GM12878 (cell line): ENCODE measurements around the gene CTIF. TPM values are rescaled to one million over a fixed set of nuclear protein-coding genes. Genes with fewer than 3 reads are reported as not detected.

Experiments
- ATAC-seq: fragments of 200-7000 bp; cut with Tn5 transposase; 3 replicates; pipeline ENCODE4 v1.9.1; 2020; ENCODE audit warnings: mild to moderate bottlenecking, moderate library complexity
- BruUV-seq: library from RNA; stranded (reverse); fragments of 400-500 nt; replicated peaks from 2 replicates; lab custom pipeline; 2021; lab: Mats Ljungman, UMichigan
- CTCF ChIA-PET: fragments of 300-600 bp; sonication (Branson Sonifier 250); formaldehyde crosslinking; extraction: SDS; loops from one replicate; lab custom pipeline; 2021; ENCODE audit warnings: inconsistent platforms; lab: Yijun Ruan, JAX
- POLR2A ChIA-PET: fragments of 350-600 bp; formaldehyde crosslinking; extraction: SDS; loops from one replicate; lab custom pipeline; 2021; ENCODE audit warnings: inconsistent platforms; lab: Charles Lee
- RAD21 ChIA-PET: fragments of 300-600 bp; sonication (Branson Sonifier 250); formaldehyde crosslinking; loops from one replicate; lab custom pipeline; 2023; ENCODE audit warnings: antibody characterized with exemption; ENCODE audit not compliant: unreplicated experiment; lab: Charles Lee
- SMC1A ChIA-PET: fragments of 300-600 bp; sonication (Branson Sonifier 250); formaldehyde crosslinking; loops from one replicate; lab custom pipeline; 2023; ENCODE audit not compliant: unreplicated experiment, uncharacterized antibody; lab: Charles Lee
- DNase-seq: peaks from one replicate; pipeline ENCODE4 v3.0.0-alpha.2; 2011; ENCODE audit warnings: low read depth, low spot score
- FAIRE-seq: peaks from 3 replicates; lab custom pipeline; 2011; peaks lifted over from hg19 to GRCh38; lab: Jason Lieb, UNC
- H2AFZ ChIP-seq: 2 replicates; pipeline ENCODE4 v1.6.0; 2011; ENCODE audit warnings: low read depth, low read length, control low read depth; ENCODE audit not compliant: control insufficient read depth
- H3K27ac ChIP-seq: 2 replicates; pipeline ENCODE4 v1.5.1; 2011; ENCODE audit warnings: control low read depth; ENCODE audit not compliant: control insufficient read depth, insufficient read depth
- H3K27me3 ChIP-seq, 2 experiments: replicated peaks in 1 of 2; 2 replicates each; pipeline versions ENCODE4 v1.6.0 to v1.6.1; 2011; ENCODE audit warnings: low read length in 1 of 2; ENCODE audit not compliant: control insufficient read depth in 2 of 2, insufficient read depth in 2 of 2
- H3K36me3 ChIP-seq, 2 experiments: 2 replicates each; pipeline ENCODE4 v1.5.1; 2011; ENCODE audit warnings: low read length in 1 of 2; ENCODE audit not compliant: control insufficient read depth in 2 of 2, insufficient read depth in 2 of 2
- H3K4me1 ChIP-seq: 2 replicates; pipeline ENCODE4 v1.6.1; 2011; ENCODE audit warnings: mild to moderate bottlenecking, low read length, moderate library complexity, mixed read lengths; ENCODE audit not compliant: control insufficient read depth, insufficient read depth
- H3K4me2 ChIP-seq: 2 replicates; pipeline ENCODE4 v1.6.0; 2011; ENCODE audit warnings: control low read depth; ENCODE audit not compliant: control insufficient read depth, insufficient read depth
- H3K4me3 ChIP-seq: fragments of 200-600 bp; sonication (generic); 2 replicates; pipeline ENCODE4 v1.5.1; 2016
- H3K79me2 ChIP-seq: 2 replicates; pipeline ENCODE4 v1.6.0; 2011; ENCODE audit warnings: low read length; ENCODE audit not compliant: control insufficient read depth, insufficient read depth
- H3K9ac ChIP-seq: 2 replicates; pipeline ENCODE4 v1.8.0; 2011; ENCODE audit warnings: low read length, control low read depth, mixed read lengths; ENCODE audit not compliant: control insufficient read depth, insufficient read depth
- H3K9me3 ChIP-seq: replicated peaks from 3 replicates; pipeline ENCODE4 v1.5.1; 2011; ENCODE audit warnings: mild to moderate bottlenecking, low read length; ENCODE audit not compliant: control insufficient read depth, insufficient read depth
- H4K20me1 ChIP-seq: 2 replicates; pipeline ENCODE4 v1.6.0; 2011; ENCODE audit not compliant: control insufficient read depth, insufficient read depth
- BRCA1 ChIP-seq: IDR thresholded peaks from 2 replicates; pipeline ENCODE4 v1.6.1; 2011; ENCODE audit warnings: low read depth, low read length, improper control_type of control experiment
- CBFB ChIP-seq: IDR thresholded peaks from 2 replicates; pipeline ENCODE4 v1.6.1; 2016; ENCODE audit warnings: antibody characterized with exemption, low read depth
- E4F1 ChIP-seq: fragments of 450-650 bp; IDR thresholded peaks from 2 replicates; pipeline ENCODE4 v1.6.1; 2018; ENCODE audit warnings: borderline replicate concordance, mild to moderate bottlenecking; ENCODE audit not compliant: partially characterized antibody
- EP300 ChIP-seq, 2 experiments: fragments of 150-350 bp in 1 of 2; IDR thresholded peaks; 2 replicates each; pipeline ENCODE4 v1.6.1; 2011 to 2012; ENCODE audit warnings: low read depth in 2 of 2, low read length in 2 of 2, borderline replicate concordance in 1 of 2, improper control_type of control experiment in 1 of 2, inconsistent platforms in 1 of 2; ENCODE audit not compliant: control insufficient read depth in 1 of 2
- GABPA ChIP-seq: IDR thresholded peaks from 2 replicates; pipeline ENCODE4 v1.6.1; 2014; ENCODE audit warnings: antibody characterized with exemption, low read depth, mild to moderate bottlenecking, inconsistent platforms
- IKZF2 ChIP-seq, 2 experiments: fragments of 450-650 bp; IDR thresholded peaks; 2 replicates each; pipeline ENCODE4 v1.6.1; 2017; ENCODE audit warnings: mild to moderate bottlenecking in 2 of 2, moderate library complexity in 2 of 2
- LARP7 ChIP-seq: fragments of 450-650 bp; IDR thresholded peaks from 2 replicates; pipeline ENCODE4 v1.6.1; 2017; ENCODE audit warnings: mild to moderate bottlenecking
- NFIC ChIP-seq: IDR thresholded peaks from 2 replicates; pipeline ENCODE4 v1.6.1; 2012; ENCODE audit warnings: low read depth, mild to moderate bottlenecking, inconsistent platforms, low read length, moderate library complexity
- RELA ChIP-seq: fragments of 450-650 bp; IDR thresholded peaks from 2 replicates; pipeline ENCODE4 v1.8.0; 2014; ENCODE audit warnings: borderline replicate concordance; ENCODE audit not compliant: partially characterized antibody
- TARDBP ChIP-seq: IDR thresholded peaks from 2 replicates; pipeline ENCODE4 v1.6.1; 2016; ENCODE audit warnings: borderline replicate concordance
- WRNIP1 ChIP-seq: IDR thresholded peaks from 2 replicates; pipeline ENCODE4 v1.6.1; 2011; ENCODE audit warnings: low read depth, low read length, improper control_type of control experiment, borderline replicate concordance
- ZBTB11 ChIP-seq: fragments of 450-650 bp; formaldehyde crosslinking; IDR thresholded peaks from 2 replicates; pipeline ENCODE4 v1.5.0; 2022; ENCODE audit warnings: mild to moderate bottlenecking, missing genetic modification characterization
- ZNF24 ChIP-seq: fragments of 450-650 bp; IDR thresholded peaks from 2 replicates; pipeline ENCODE4 v1.6.1; 2017; ENCODE audit warnings: antibody characterized with exemption, mild to moderate bottlenecking
- WGBS: methylation state at CpG from one replicate; pipeline ENCODE4 v1.1.6; 2016; ENCODE audit warnings: low lambda C conversion rate; ENCODE audit not compliant: insufficient replicate concordance, insufficient coverage; ENCODE audit errors: missing lambda C conversion rate; 5-methylcytosine and 5-hydroxymethylcytosine counted together
- in situ Hi-C: fragments of 300-500 bp; cut with MboI; formaldehyde crosslinking; loops from 9 replicates; pipeline ENCODE4 v1.14.3; 2018; ENCODE audit warnings: mixed read lengths
- intact Hi-C: fragments of 100-400 bp; cut with micrococcal nuclease; formaldehyde crosslinking; loops from one replicate; pipeline ENCODE4 v1.14.2; 2022; ENCODE audit not compliant: unreplicated experiment
- polyA plus RNA-seq, 11 experiments: library from polyadenylated mRNA; depleted of rRNA in 4 of 11; unstranded in 6 of 11; stranded (reverse) in 5 of 11; fragments of >200 nt; fragmentation: Nextera tagmentation in 4 of 11; fragmentation: Illumina TruSeq in 1 of 11; extraction: Ambion mirVana in 4 of 11; extraction: Trizol in 1 of 11; gene quantifications; 1 replicate in 1 of 11; 2 replicates in 10 of 11; pipeline versions ENCODE4 v1.2.1 to v1.2.3, GENCODE V29; 2011 to 2016; ENCODE audit warnings: inconsistent platforms in 2 of 11, missing spikeins in 2 of 11, low read depth in 1 of 11
- total RNA-seq, 4 experiments: library from RNA; depleted of rRNA in 3 of 4; stranded (reverse); fragments of >200 nt in 3 of 4; fragmentation: Illumina TruSeq in 1 of 4; extraction: Trizol in 1 of 4; gene quantifications; 2 replicates each; pipeline versions ENCODE4 v1.2.1 to v1.2.3, GENCODE V29; 2013 to 2021

The CTIF gene
- total and polyA plus RNA-seq, 10 of the 15 experiments (the other 5 are each of a cell fraction or from before 2014, with no cell fraction given): 0.06 to 11.6 (median 2.5) TPM

- RAD21 ChIA-PET: no interaction called here
- in situ Hi-C loops: no loop called here
- Histone ChIP-seq H3K27me3 (no peaks in the 10 kb centered on the region), H3K79me2 (no peaks in the 10 kb centered on the region), H3K27ac (no peak overlapping the region), H3K4me3 (no peak overlapping the region)
- no peak for FAIRE-seq
- 85% methylated on average over 9 of the region's 9 CpGs for WGBS
- SMC1A ChIA-PET: no interaction called here
- ATAC-seq: no peak
- TF ChIP-seq E4F1: no peak
- no peak for TF ChIP-seq RELA
- TF ChIP-seq WRNIP1: no peak
- TF ChIP-seq CBFB: no peak
- no peak for TF ChIP-seq NFIC
- no peak for TF ChIP-seq LARP7
- no peak for TF ChIP-seq ZNF24
- TF ChIP-seq EP300 (IDR thresholded peaks at IDR 0.05; ENCODE audit: borderline replicate concordance in 1 of 2, control insufficient read depth in 1 of 2, low read depth in 2 of 2, low read length in 2 of 2): no peak
- TF ChIP-seq BRCA1: no peak
- no peak for TF ChIP-seq ZBTB11 (CRISPR knock-in tag)
- no peak for TF ChIP-seq TARDBP
- TF ChIP-seq IKZF2 (IDR thresholded peaks at IDR 0.05): no peak
- no peak for TF ChIP-seq GABPA
- TF ChIP-seq, all 136 proteins: peak for 0
- Histone ChIP-seq H3K9me3 (no peaks in the 10 kb centered on the region), H3K36me3 (no peaks in the 10 kb centered on the region; a peak in 1 of 4 replicates), H3K4me1 (no peaks in the 10 kb centered on the region), H4K20me1 (no peaks in the 10 kb centered on the region), H2AFZ (no peak overlapping the region), H3K4me2 (no peak overlapping the region), H3K9ac (no peak overlapping the region)
- CTCF ChIA-PET: interaction anchor here (0.8 to 1.9 kb wide), 2 partner anchors 28 to 191 kb away, joined by 3 to 5 read pairs; no protein-coding TSS in a partner anchor
- DNase-seq: no peak
- no TSS peak for BruUV-seq
- POLR2A ChIA-PET: no interaction called here
- intact Hi-C loops: no loop called here
Measured at GRCh38 chr18:48636436-48636835, 97.6 kb downstream of the CTIF start.
